Activated naive CD4-positive, alpha-beta T cell treated with anti-CD3 and anti-CD28 coated beads for 36 hours (primary cell): ENCODE measurements around the gene FRS3. TPM values are rescaled to one million over a fixed set of nuclear protein-coding genes. Genes with fewer than 3 reads are reported as not detected.

Experiments
- CTCF ChIA-PET: fragments of 350-600 bp; sonication (Branson Sonifier 250); formaldehyde crosslinking; loops from one replicate; lab custom pipeline; 2021; ENCODE audit warnings: antibody characterized with exemption; lab: Charles Lee
- DNase-seq: peaks from one replicate; pipeline ENCODE4 v3.0.0-alpha.2; 2020
- H3K27ac Mint-ChIP-seq: one replicate; pipeline ENCODE4 v1.8.0; 2021; ENCODE audit warnings: mild to moderate bottlenecking, mixed read lengths
- H3K27me3 Mint-ChIP-seq: one replicate; pipeline ENCODE4 v1.8.0; 2021; ENCODE audit warnings: low read depth, mixed read lengths
- H3K36me3 Mint-ChIP-seq: one replicate; pipeline ENCODE4 v1.8.0; 2021; ENCODE audit warnings: low read depth, mixed read lengths
- H3K4me1 Mint-ChIP-seq: one replicate; pipeline ENCODE4 v1.8.0; 2021; ENCODE audit warnings: low read depth, mixed read lengths
- H3K4me3 Mint-ChIP-seq: one replicate; pipeline ENCODE4 v1.8.0; 2021; ENCODE audit warnings: mild to moderate bottlenecking, moderate library complexity, mixed read lengths
- H3K9me3 Mint-ChIP-seq: one replicate; pipeline ENCODE4 v1.8.0; 2021; ENCODE audit warnings: mixed read lengths
- intact Hi-C: fragments of 100-400 bp; cut with micrococcal nuclease; formaldehyde crosslinking; loops from one replicate; pipeline ENCODE4 v1.15.1; 2023
- total RNA-seq, 2 experiments: library from RNA; stranded (reverse); gene quantifications; one replicate each; pipeline ENCODE4 v1.2.3, GENCODE V29; 2021

The FRS3 gene
- total RNA-seq, 2 experiments from 2014 or later: 4.0 to 4.2 TPM

DNA sequence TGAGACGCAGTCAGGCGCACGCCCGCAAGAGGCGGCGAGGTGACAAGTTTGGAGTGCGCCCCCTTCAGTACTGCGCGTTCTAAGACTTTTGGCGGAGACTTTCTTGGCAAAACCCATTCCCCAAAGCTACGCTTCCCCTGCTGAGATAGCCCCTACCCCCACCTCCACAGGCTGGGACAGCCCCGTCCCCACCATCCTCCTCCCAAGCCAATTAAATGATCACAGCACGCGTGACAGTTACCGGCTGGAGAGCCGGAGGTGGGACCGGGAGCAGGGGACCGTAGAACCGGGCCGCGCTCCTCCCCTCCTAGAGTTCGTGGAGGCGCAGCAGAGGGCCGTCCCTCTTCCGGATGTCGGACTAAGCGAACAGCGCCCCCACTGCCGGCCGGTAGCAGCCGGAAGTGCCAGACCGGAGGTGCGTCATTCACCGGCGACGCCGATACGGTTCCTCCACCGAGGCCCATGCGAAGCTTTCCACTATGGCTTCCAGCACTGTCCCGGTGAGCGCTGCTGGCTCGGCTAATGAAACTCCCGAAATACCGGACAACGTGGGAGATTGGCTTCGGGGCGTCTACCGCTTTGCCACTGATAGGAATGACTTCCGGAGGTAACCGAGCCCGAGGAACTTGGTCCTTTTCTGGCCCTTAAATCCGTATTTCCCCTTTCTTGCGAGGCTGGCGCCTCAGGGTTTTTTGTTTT is 7.7 kb upstream of the FRS3 start, which contains the start of gene TOMM6:
Gene TOMM6 (plus strand): TSS at position 476 of the 699 bp plus-strand sequence. CDS start 4 bp downstream, at position 480.
- Mint-ChIP-seq H3K9me3 (no peaks in the 10 kb centered on the region), H3K4me1 (peaks cover 24% of the 10 kb centered on the region), H3K4me3 (peak within 1 kb of the TSS; percentile 92), H3K27me3 (no peaks in the 10 kb centered on the region), H3K27ac (peak within 1 kb of the TSS; percentile 94), H3K36me3 (peaks cover 20% of the 10 kb centered on the region)
- peak; percentile 97 for DNase-seq
- CTCF ChIA-PET: interaction anchor here (0.5 to 8.7 kb wide), 31 partner anchors 9 to 749 kb away, joined by 3 to 143 read pairs (median 4); partner anchors contain the start of genes BYSL, MED20, MRPS10 and TAF8
- intact Hi-C loops: loop anchor here (1.0 to 10.0 kb wide), 11 partner anchors 8 to 995 kb away; partner anchors contain the start of genes BICRAL, BYSL, FRS3 and MED20

DNA sequence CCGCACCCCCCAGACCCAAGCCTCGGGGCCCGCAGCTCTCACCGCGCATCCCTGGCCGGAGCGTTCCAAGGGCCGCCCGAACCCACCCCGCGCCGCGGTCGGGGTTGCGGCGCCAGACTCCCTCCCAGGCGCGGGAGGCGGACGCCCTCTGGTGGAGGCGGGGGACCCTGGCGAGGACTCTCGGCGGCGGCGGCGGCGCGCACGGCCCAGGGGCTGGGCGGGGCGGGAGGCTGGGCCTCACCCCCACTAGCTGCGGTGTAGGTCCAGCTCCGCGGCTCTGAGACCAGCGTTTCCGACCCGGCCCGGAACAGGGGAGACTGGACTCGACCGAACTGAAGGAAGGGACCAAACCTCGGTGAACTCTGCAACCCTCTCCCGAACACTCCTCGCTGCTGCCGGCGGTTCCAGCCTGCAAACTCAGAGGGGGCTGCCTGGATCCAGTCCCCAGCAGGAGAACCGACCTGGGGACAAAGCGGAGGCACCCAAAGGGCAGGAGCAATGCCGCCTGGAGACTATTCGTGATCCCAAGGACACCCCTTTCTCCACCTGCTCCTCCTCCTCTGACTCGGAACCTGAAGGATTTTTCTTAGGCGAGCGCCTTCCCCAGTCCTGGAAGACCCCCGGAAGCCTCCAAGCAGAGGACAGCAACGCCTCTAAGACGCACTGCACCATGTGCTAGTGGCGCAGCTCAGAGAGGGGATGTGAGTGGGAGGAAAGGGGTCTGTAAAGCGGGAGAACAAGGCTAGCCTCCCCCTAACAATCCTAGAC is 6.9 kb upstream of the FRS3 start:
- Mint-ChIP-seq H3K9me3 (no peaks in the 10 kb centered on the region), H3K36me3 (peaks cover 20% of the 10 kb centered on the region), H3K4me3 (peak overlapping the region; percentile 92), H3K4me1 (peaks cover 20% of the 10 kb centered on the region), H3K27me3 (no peaks in the 10 kb centered on the region), H3K27ac (peak overlapping the region; percentile 94)
- CTCF ChIA-PET: interaction anchor here (0.5 to 8.7 kb wide), 26 partner anchors 10 to 749 kb away, joined by 3 to 143 read pairs (median 4); partner anchors contain the start of genes BYSL, MED20, MRPS10 and TAF8
- intact Hi-C loops: loop anchor here (1.0 to 10.0 kb wide), 11 partner anchors 7 to 996 kb away; partner anchors contain the start of genes BICRAL, BYSL, FRS3 and MED20
- DNase-seq: peak; percentile 89

DNA sequence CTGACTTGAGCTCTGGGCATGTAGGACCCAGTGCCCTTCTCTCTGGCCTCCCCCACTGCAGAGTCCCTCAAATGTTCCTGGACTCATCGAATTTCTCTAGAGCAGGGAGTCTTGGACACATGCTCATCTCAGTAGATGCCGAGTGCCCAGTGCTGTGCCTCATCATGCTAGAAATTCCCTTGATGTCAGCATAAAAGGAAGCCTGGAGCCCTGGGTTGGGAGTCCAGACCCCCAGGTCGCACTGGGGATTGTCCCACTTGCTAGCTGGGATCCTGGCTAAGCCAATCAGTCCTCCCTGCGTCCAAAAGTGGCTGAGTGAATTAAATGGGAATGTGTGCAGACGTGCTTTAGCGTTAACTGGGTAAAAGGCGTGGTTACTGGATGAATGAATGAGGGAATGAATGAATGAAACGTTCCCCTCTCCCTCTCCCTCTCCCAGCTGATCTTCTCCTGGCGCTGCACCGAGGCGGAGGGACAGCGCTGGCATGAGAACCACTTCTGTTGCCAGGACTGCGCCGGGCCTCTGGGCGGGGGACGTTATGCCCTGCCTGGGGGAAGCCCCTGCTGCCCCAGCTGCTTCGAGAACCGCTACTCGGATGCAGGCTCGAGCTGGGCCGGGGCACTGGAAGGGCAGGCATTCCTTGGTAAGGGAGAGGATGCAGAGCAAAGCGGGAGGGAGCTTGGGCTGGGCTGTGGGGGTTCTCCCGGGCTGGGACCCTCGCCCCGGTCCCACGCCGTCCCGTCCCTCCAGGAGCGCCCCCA is 6.2 kb upstream of the FRS3 start:
- Mint-ChIP-seq H3K4me1 (peaks cover 22% of the 10 kb centered on the region), H3K27ac (no peak overlapping the region), H3K27me3 (peaks cover 4% of the 10 kb centered on the region), H3K36me3 (peaks cover 19% of the 10 kb centered on the region), H3K9me3 (no peaks in the 10 kb centered on the region), H3K4me3 (peak overlapping the region; percentile 92)
- no peak for DNase-seq
- intact Hi-C loops: loop anchor here (2.0 to 10.0 kb wide), 6 partner anchors 151 to 996 kb away; partner anchors contain the start of genes BICRAL, MRPS10, TBCC and TRERF1
- CTCF ChIA-PET: interaction anchor here (0.6 to 8.7 kb wide), 15 partner anchors 10 to 363 kb away, joined by 3 to 143 read pairs (median 3); partner anchors contain the start of genes BYSL, MED20 and TAF8

DNA sequence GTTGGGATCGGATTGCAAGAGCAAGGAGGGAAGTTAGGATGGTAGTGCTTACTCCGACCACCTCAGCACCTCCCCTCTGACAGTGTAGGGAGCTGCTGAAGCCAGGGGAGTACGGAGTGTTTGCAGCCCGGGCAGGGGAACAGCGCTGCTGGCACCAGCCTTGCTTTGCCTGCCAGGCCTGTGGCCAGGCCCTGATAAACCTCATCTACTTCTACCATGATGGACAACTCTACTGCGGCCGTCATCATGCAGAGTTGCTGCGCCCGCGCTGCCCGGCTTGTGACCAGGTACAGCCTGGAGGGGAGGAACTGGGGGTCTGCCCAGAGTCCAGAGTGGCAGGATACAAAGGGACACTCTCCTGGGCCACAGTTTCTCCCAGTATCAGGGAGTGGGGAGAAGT is 5.6 kb upstream of the FRS3 start:
- intact Hi-C loops: loop anchor here (5.0 to 10.0 kb wide), 5 partner anchors 152 to 997 kb away; partner anchors contain the start of genes BICRAL, TBCC, TRERF1 and UBR2
- Mint-ChIP-seq H3K27ac (no peak overlapping the region), H3K4me3 (peak overlapping the region; percentile 92), H3K27me3 (peaks cover 4% of the 10 kb centered on the region), H3K4me1 (peaks cover 21% of the 10 kb centered on the region), H3K36me3 (peaks cover 15% of the 10 kb centered on the region), H3K9me3 (no peaks in the 10 kb centered on the region)
- no peak for DNase-seq
- CTCF ChIA-PET: interaction anchor here (0.6 to 8.7 kb wide), 8 partner anchors 9 to 363 kb away, joined by 3 to 143 read pairs (median 4); partner anchors contain the start of gene TAF8

DNA sequence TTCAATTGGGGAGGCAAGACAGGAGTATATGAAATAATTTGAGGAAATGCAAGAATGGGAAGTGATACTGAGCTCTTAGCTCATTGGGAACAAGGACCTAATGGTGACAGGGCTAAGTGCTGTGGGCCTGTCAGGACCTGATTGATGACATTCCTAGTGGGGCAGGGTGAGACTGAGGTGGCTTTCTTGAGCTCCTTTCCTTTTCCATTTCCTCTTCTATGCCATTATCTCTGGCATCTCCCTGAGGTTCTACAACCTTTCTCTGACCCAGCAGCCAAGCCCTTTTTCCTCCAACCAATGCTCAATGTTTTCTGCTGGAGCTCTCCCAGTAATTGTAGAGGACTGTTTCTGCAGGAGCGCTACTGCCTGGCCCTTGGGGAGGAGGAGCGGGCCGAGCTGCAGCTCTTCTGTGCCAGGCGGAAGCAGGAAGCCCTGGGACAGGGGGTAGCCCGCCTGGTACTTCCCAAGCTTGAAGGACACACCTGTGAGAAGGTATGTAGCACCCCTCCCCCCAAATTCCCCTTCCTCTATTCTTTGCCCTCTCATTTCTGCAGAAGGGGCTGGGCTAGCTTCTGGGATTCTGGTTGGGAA is 5.0 kb upstream of the FRS3 start:
- no peak for DNase-seq
- Mint-ChIP-seq H3K9me3 (no peaks in the 10 kb centered on the region), H3K4me3 (no peak overlapping the region), H3K36me3 (peaks cover 10% of the 10 kb centered on the region), H3K27me3 (peaks cover 4% of the 10 kb centered on the region), H3K4me1 (peaks cover 16% of the 10 kb centered on the region), H3K27ac (no peak overlapping the region)
- intact Hi-C loops: loop anchor here (5.0 to 10.0 kb wide), 5 partner anchors 153 to 998 kb away; partner anchors contain the start of genes BICRAL, TBCC, TRERF1 and UBR2
- CTCF ChIA-PET: interaction anchor here (0.8 to 8.7 kb wide), 7 partner anchors 9 to 430 kb away, joined by 3 to 143 read pairs (median 3); partner anchors contain the start of gene TAF8

DNA sequence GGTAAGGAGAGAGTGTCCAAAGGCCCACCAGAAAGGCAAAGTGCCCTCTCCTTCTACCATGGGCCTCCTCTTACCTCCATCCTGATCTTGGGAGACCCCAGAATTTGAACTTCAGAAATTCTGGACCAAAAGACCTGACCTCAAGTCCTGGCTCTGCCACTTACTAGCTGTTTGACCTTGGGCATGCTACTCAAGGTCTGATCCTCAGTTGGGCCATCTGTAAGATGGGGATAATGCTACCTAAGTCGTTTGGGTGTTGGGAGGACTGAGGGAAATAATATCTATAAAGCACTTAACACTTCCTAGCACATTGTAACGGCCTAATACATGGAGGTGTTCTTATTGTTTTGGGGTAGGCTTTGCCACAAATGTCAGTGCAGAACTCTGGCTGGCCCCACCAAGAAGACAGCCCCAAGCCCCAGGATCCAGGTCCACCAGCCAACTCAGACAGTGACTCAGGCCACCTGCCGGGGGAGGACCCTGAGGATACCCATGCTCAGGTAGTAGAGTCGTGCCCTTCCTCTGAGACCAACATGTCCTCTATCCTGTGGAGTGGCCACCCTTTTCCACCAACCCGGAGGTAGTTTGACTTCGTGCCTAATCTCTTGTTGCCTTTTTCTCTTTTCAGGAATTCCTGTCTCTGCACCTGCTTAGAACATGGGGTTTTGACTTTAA is 3.5 kb upstream of the FRS3 start:
- Mint-ChIP-seq H3K4me3 (no peak overlapping the region), H3K4me1 (peaks cover 12% of the 10 kb centered on the region), H3K36me3 (peaks cover 2% of the 10 kb centered on the region), H3K27ac (no peak overlapping the region), H3K27me3 (peaks cover 4% of the 10 kb centered on the region), H3K9me3 (no peaks in the 10 kb centered on the region)
- CTCF ChIA-PET: interaction anchor here (1.7 to 8.7 kb wide), 2 partner anchors 11 to 261 kb away, joined by 6 to 143 read pairs; partner anchors contain the start of gene TAF8
- intact Hi-C loops: loop anchor here (10.0 kb wide), 2 partner anchors 672 to 962 kb away; partner anchors contain the start of genes TBCC and TRERF1
- DNase-seq: no peak

DNA sequence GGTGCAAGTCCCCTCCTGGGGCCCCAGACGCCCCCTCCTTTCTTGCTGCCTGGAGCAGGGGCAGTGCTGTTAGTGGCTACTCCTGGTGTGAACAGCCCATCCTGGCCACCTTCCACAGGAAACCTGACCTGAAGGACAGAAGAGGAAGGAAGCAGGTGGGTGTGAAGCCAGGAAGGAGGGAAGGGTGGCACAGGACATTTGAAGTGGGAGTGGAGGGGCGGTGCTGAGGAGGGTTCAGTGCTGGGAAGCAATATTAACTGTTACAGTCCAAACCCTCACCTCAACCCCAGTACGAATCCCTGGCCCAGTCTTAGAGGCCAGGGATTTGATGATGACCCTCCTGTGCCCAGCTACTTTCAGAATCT is 1.6 kb upstream of the FRS3 start:
- Mint-ChIP-seq H3K4me3 (peak overlapping the region; percentile 66), H3K27me3 (peaks cover 4% of the 10 kb centered on the region), H3K9me3 (no peaks in the 10 kb centered on the region), H3K36me3 (no peaks in the 10 kb centered on the region), H3K27ac (no peak overlapping the region), H3K4me1 (peaks cover 12% of the 10 kb centered on the region)
- intact Hi-C loops: loop anchor here (10.0 kb wide), 2 partner anchors 673 to 963 kb away; partner anchors contain the start of genes TBCC and TRERF1
- DNase-seq: no peak
- CTCF ChIA-PET: interaction anchor here (0.6 to 8.7 kb wide), 3 partner anchors 263 to 330 kb away, joined by 4 to 143 read pairs (median 6); partner anchors contain the start of gene TAF8

DNA sequence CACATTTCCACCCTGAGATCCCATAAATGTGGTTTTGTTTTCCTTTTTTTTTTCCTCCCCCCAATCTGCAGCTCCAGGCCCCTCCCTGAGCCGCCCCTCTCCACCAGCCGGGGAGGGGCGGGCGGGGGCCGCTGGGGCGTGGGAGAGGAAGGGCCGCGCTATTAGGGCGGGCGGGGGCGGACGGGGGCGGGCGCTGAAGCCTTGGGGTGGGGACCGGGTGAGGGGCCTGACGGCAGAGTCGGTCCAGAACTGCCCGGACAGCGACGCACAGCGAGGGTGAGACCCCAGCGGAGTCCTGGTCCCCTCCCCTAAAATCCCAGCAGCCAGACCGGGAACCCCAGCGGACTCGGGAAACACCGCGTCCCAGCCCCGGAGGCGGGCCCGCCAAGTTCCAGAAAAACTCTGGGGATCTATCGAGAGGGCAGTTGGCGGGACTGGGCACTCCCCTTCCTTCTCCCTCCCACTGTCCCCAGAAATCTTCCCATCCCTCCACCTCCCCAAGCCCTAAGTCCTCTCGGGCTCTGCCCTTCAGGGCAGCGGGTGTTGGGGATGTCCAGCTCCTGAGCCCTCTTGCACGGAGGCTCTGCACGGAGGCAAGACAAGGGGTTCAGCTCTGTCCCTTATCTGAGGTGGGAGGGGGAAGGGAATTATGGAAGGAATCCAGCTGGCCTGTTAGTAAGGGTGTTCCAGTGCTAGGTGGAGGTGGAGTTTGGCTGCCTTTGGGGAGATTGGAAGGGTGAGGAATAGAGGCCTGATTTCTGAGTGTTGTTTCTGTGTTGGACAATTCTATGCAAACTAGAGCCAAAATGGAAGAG is 1.1 kb upstream of the FRS3 start, which contains the start of gene PRICKLE4:
Gene PRICKLE4 (plus strand): TSS at position 232 of the 815 bp plus-strand sequence. CDS start 2,692 bp downstream, outside the sequence.
- H3K27ac Mint-ChIP-seq: no peak within 1 kb of the TSS
- H3K9me3 Mint-ChIP-seq: no peaks in the 10 kb centered on the region
- CTCF ChIA-PET: interaction anchor here (0.6 to 8.7 kb wide), 3 partner anchors 264 to 331 kb away, joined by 4 to 143 read pairs (median 6); partner anchors contain the start of gene TAF8
- H3K4me3 Mint-ChIP-seq: peak within 1 kb of the TSS; percentile 82
- no peak for DNase-seq
- H3K36me3 Mint-ChIP-seq: no peaks in the 10 kb centered on the region
- intact Hi-C loops: loop anchor here (1.0 to 10.0 kb wide), 8 partner anchors 45 to 964 kb away; partner anchors contain the start of genes MRPS10, TBCC, TFEB and TRERF1
- peaks cover 11% of the 10 kb centered on the region for H3K4me1 Mint-ChIP-seq
- H3K27me3 Mint-ChIP-seq: peaks cover 4% of the 10 kb centered on the region

DNA sequence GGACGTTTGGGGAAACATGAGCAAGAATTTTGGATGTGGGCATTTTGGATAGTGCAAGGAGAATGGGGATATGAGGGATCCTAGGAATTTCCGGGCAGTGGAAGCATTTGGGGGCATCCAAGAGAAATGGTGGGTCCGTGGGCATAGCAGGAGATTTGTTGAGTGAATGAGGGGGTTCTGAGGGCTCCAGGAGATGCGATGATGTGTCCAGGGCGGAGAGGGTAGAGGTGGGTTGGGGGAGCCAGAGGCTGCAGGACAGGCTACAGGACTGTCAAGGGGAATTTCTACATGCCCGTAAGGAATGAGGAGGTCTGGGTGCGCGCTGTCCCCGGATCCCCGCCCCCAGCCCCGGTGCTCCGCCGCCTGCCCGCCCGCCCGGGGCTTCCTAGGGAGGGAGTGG is 364 bp downstream of the FRS3 start:
- CTCF ChIA-PET: no interaction called here
- Mint-ChIP-seq H3K27ac (no peak overlapping the region), H3K36me3 (peaks cover 3% of the 10 kb centered on the region), H3K9me3 (no peaks in the 10 kb centered on the region), H3K4me3 (peak overlapping the region; percentile 80), H3K4me1 (peaks cover 11% of the 10 kb centered on the region), H3K27me3 (peaks cover 4% of the 10 kb centered on the region)
- intact Hi-C loops: loop anchor here (1.0 to 10.0 kb wide), 2 partner anchors 8 to 415 kb away; partner anchors contain the start of gene TOMM6
- no peak for DNase-seq
